ENCODE data around the gene APAF1. TPM values are rescaled to one million over a fixed set of nuclear protein-coding genes. Genes with fewer than 3 reads are reported as not detected.
"Not testable (repeated sequence)": the region's sequence is repeated elsewhere in the genome, so short reads cannot be mapped to it uniquely, and the experiment has no call there.

APAF1 gene
- total and polyA plus RNA-seq, 2 donors (not counting 1 experiment from before 2014, with no cell fraction given) = 9.1 to 36.9 TPM

- Histone ChIP-seq H3K4me3 (ENCODE audit: control extremely low read depth in 1 of 5, extremely low read depth in 1 of 5, insufficient read depth in 1 of 5, low read depth in 2 of 5, low read length in 4 of 5) (no peak overlapping the region), H3K36me3 (replicated peaks in 1 of 2; ENCODE audit: control extremely low read depth in 1 of 2, control insufficient read depth in 1 of 2, extremely low read depth in 1 of 2, insufficient read depth in 2 of 2, low read length in 1 of 2) (no peaks in the 10 kb centered on the region), H4K20me1 (ENCODE audit: control insufficient read depth, insufficient read depth, low read length, poor library complexity, severe bottlenecking) (peaks cover 8% of the 10 kb centered on the region), H3K27me3 (replicated peaks in 1 of 4; ENCODE audit: control extremely low read depth in 1 of 4, control insufficient read depth in 3 of 4, insufficient read depth in 4 of 4, low read length in 3 of 4) (no peaks in the 10 kb centered on the region), H3K9me3 (ENCODE audit: control extremely low read depth in 1 of 3, control insufficient read depth in 2 of 3, insufficient read depth in 1 of 3, low read length in 2 of 3) (no peaks in the 10 kb centered on the region), H2AFZ (ENCODE audit: insufficient read depth, low read depth, low read length, poor library complexity, severe bottlenecking) (no peak overlapping the region), H3K27ac (ENCODE audit: low read length in 2 of 2) (no peak overlapping the region), H3K79me2 (ENCODE audit: control insufficient read depth, insufficient read depth, low read length) (peaks cover 56% of the 10 kb centered on the region), H3K9ac (ENCODE audit: low read length) (no peak overlapping the region), H3K4me2 (replicated peaks; ENCODE audit: low read depth, low read length, poor library complexity, severe bottlenecking) (no peak overlapping the region), H3K4me1 (ENCODE audit: control insufficient read depth in 2 of 2, insufficient read depth in 2 of 2, low read length in 2 of 2) (peaks cover 14 to 15% of the 10 kb centered on the region in 2 donors)
- Mint-ChIP-seq H3K4me1 (peaks cover 29% of the 10 kb centered on the region), H3K27ac (no peak overlapping the region), H3K9me3 (ENCODE audit: insufficient read depth) (no peaks in the 10 kb centered on the region), H3K27me3 (no peaks in the 10 kb centered on the region), H3K4me3 (no peak overlapping the region)
- intact Hi-C loops (cut with micrococcal nuclease) = no loop called here
- 80% methylated on average over 2 of the region's 3 CpGs for WGBS (ENCODE audit: insufficient coverage)
- TF ChIP-seq, protein P1, sequence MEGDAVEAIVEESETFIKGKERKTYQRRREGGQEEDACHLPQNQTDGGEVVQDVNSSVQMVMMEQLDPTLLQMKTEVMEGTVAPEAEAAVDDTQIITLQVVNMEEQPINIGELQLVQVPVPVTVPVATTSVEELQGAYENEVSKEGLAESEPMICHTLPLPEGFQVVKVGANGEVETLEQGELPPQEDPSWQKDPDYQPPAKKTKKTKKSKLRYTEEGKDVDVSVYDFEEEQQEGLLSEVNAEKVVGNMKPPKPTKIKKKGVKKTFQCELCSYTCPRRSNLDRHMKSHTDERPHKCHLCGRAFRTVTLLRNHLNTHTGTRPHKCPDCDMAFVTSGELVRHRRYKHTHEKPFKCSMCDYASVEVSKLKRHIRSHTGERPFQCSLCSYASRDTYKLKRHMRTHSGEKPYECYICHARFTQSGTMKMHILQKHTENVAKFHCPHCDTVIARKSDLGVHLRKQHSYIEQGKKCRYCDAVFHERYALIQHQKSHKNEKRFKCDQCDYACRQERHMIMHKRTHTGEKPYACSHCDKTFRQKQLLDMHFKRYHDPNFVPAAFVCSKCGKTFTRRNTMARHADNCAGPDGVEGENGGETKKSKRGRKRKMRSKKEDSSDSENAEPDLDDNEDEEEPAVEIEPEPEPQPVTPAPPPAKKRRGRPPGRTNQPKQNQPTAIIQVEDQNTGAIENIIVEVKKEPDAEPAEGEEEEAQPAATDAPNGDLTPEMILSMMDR (IDR thresholded peaks at IDR 0.05) = no peak
- TF ChIP-seq EZH2 (IDR thresholded peaks at IDR 0.05; ENCODE audit: borderline replicate concordance, insufficient read depth, low read depth, low read length, poor library complexity, severe bottlenecking) = no peak
- CTCF ChIA-PET = interaction anchor here (0.9 to 2.6 kb wide), 5 partner anchors 14 to 73 kb away, joined by 3 to 15 read pairs (median 3); no protein-coding TSS in a partner anchor
- POLR2A ChIA-PET = no interaction called here
- DNase-seq (no peak), ATAC-seq (ENCODE audit: low read depth) (no peak)
Measured at GRCh38 chr12:98639491-98639890, 5.6 kb upstream of the APAF1 start.

GRCh38 chr12:98642801-98643200, 2.3 kb upstream of the APAF1 start:
- H3K9ac ChIP-seq (ENCODE audit: low read length); H2AFZ ChIP-seq (ENCODE audit: insufficient read depth, low read depth, low read length, poor library complexity, severe bottlenecking); H3K27me3 Mint-ChIP-seq; H3K9me3 Mint-ChIP-seq (ENCODE audit: insufficient read depth); H3K27me3 ChIP-seq (replicated peaks in 1 of 4; ENCODE audit: control extremely low read depth in 1 of 4, control insufficient read depth in 3 of 4, insufficient read depth in 4 of 4, low read length in 3 of 4); H3K9me3 ChIP-seq (ENCODE audit: control extremely low read depth in 1 of 3, control insufficient read depth in 2 of 3, insufficient read depth in 1 of 3, low read length in 2 of 3); DNase-seq; H3K4me3 ChIP-seq (ENCODE audit: control extremely low read depth in 1 of 5, extremely low read depth in 1 of 5, insufficient read depth in 1 of 5, low read depth in 2 of 5, low read length in 4 of 5); H4K20me1 ChIP-seq (ENCODE audit: control insufficient read depth, insufficient read depth, low read length, poor library complexity, severe bottlenecking); ATAC-seq (ENCODE audit: low read depth); H3K36me3 ChIP-seq (replicated peaks in 1 of 2; ENCODE audit: control extremely low read depth in 1 of 2, control insufficient read depth in 1 of 2, extremely low read depth in 1 of 2, insufficient read depth in 2 of 2, low read length in 1 of 2); intact Hi-C loops (cut with micrococcal nuclease); H3K27ac ChIP-seq (ENCODE audit: low read length in 2 of 2): not testable (repeated sequence)
- peak overlapping the region; percentile 61 for H3K4me3 Mint-ChIP-seq
- CTCF ChIA-PET = interaction anchor here (0.8 to 4.9 kb wide), 3 partner anchors 9 to 49 kb away, joined by 3 to 29 read pairs (median 4); partner anchors contain the start of gene SLC25A3
- peaks cover 23% of the 10 kb centered on the region for H3K4me1 Mint-ChIP-seq
- Histone ChIP-seq H3K79me2 (ENCODE audit: control insufficient read depth, insufficient read depth, low read length) (peaks cover 68% of the 10 kb centered on the region), H3K4me1 (ENCODE audit: control insufficient read depth in 2 of 2, insufficient read depth in 2 of 2, low read length in 2 of 2) (peaks cover 13 to 14% of the 10 kb centered on the region in 2 donors), H3K4me2 (replicated peaks; ENCODE audit: low read depth, low read length, poor library complexity, severe bottlenecking) (peak overlapping the region; percentile 95)
- POLR2A ChIA-PET = interaction anchor here (0.7 kb wide), 1 partner anchor 94 kb away, joined by 5 read pairs; no protein-coding TSS in a partner anchor
- 83% methylated on average over 1 of the region's 5 CpGs for WGBS (ENCODE audit: insufficient coverage)
- peak overlapping the region; percentile 61 for H3K27ac Mint-ChIP-seq
